PC-9 (cell line): ENCODE data around the gene RICTOR. TPM values are rescaled to one million over a fixed set of nuclear protein-coding genes. Genes with fewer than 3 reads are reported as not detected.

Experiments used
- BruUV-seq: library from RNA; stranded (reverse); fragments of 400-500 nt; replicated peaks from 2 replicates; lab custom pipeline; 2021; lab: Mats Ljungman, UMichigan
- CTCF ChIA-PET: fragments of 300-600 bp; sonication (Branson Sonifier 250); formaldehyde crosslinking; loops from one replicate; lab custom pipeline; 2022; ENCODE audit warnings: antibody characterized with exemption; lab: Charles Lee
- POLR2A ChIA-PET: fragments of 300-600 bp; sonication (Branson Sonifier 250); formaldehyde crosslinking; loops from one replicate; lab custom pipeline; 2022; ENCODE audit warnings: antibody characterized with exemption; ENCODE audit not compliant: unreplicated experiment; lab: Charles Lee
- DNase-seq, 2 experiments: peaks; one replicate each; pipeline versions ENCODE4 v3.0.0 to v3.0.0-alpha.2; 2015 to 2022; ENCODE audit warnings: mixed read lengths in 1 of 2
- H2AFZ ChIP-seq: fragments of 200-600 bp; sonication (generic); 2 replicates; pipeline ENCODE4 v1.8.1; 2017; ENCODE audit warnings: antibody characterized with exemption
- H3F3A ChIP-seq: fragments of 200-600 bp; sonication (generic); 2 replicates; pipeline ENCODE4 v1.8.1; 2017; ENCODE audit warnings: antibody characterized with exemption, mild to moderate bottlenecking, low read depth; ENCODE audit not compliant: insufficient read depth
- H3K27ac ChIP-seq: fragments of 200-600 bp; sonication (generic); 2 replicates; pipeline ENCODE4 v1.6.1; 2016; ENCODE audit warnings: mixed run types
- H3K27me3 ChIP-seq: fragments of 200-600 bp; sonication (generic); 2 replicates; pipeline ENCODE4 v1.6.1; 2016; ENCODE audit warnings: low read depth, mixed run types; ENCODE audit not compliant: insufficient read depth
- H3K36me3 ChIP-seq: fragments of 200-600 bp; sonication (generic); 2 replicates; pipeline ENCODE4 v1.6.1; 2016; ENCODE audit warnings: low read depth, mixed run types
- H3K4me1 ChIP-seq: fragments of 200-600 bp; sonication (generic); replicated peaks from 2 replicates; pipeline ENCODE4 v1.6.1; 2016; ENCODE audit warnings: mixed run types; ENCODE audit not compliant: insufficient read depth
- H3K4me2 ChIP-seq: fragments of 200-600 bp; sonication (generic); 2 replicates; pipeline ENCODE4 v1.6.1; 2017; ENCODE audit warnings: mixed run types
- H3K4me3 ChIP-seq: fragments of 200-600 bp; sonication (generic); 2 replicates; pipeline ENCODE4 v1.6.1; 2016; ENCODE audit warnings: mixed run types
- H3K79me2 ChIP-seq: fragments of 200-600 bp; sonication (generic); 2 replicates; pipeline ENCODE4 v1.6.1; 2017; ENCODE audit warnings: low read depth, mixed run types
- H3K9me2 ChIP-seq: fragments of 200-600 bp; sonication (generic); 2 replicates; pipeline ENCODE4 v1.8.1; 2017; ENCODE audit warnings: mild to moderate bottlenecking; ENCODE audit not compliant: insufficient read depth
- H3K9me3 ChIP-seq: fragments of 200-600 bp; sonication (generic); 2 replicates; pipeline ENCODE4 v1.8.1; 2016; ENCODE audit warnings: low read depth; ENCODE audit not compliant: insufficient read depth
- H4K20me1 ChIP-seq: fragments of 200-600 bp; sonication (generic); 2 replicates; pipeline ENCODE4 v1.8.1; 2017; ENCODE audit not compliant: insufficient read depth
- CTCF ChIP-seq: fragments of 200-600 bp; sonication (generic); conservative IDR thresholded peaks from 2 replicates; pipeline ENCODE4 v1.6.1; 2017; ENCODE audit warnings: mixed run types, antibody characterized with exemption, mild to moderate bottlenecking, moderate library complexity
- EZH2 ChIP-seq: fragments of 200-600 bp; sonication (generic); IDR thresholded peaks from 2 replicates; pipeline ENCODE4 v1.8.0; 2017; ENCODE audit warnings: antibody characterized with exemption, low read depth
- intact Hi-C: fragments of 100-400 bp; cut with micrococcal nuclease; formaldehyde crosslinking; loops from one replicate; pipeline ENCODE4 v1.10.0; 2022; ENCODE audit not compliant: unreplicated experiment
- total RNA-seq: library from RNA; stranded (reverse); gene quantifications from 2 replicates; pipeline ENCODE4 v1.2.3, GENCODE V29; 2021

The RICTOR gene
- total RNA-seq, 1 experiment from 2014 or later = 103 TPM

DNA sequence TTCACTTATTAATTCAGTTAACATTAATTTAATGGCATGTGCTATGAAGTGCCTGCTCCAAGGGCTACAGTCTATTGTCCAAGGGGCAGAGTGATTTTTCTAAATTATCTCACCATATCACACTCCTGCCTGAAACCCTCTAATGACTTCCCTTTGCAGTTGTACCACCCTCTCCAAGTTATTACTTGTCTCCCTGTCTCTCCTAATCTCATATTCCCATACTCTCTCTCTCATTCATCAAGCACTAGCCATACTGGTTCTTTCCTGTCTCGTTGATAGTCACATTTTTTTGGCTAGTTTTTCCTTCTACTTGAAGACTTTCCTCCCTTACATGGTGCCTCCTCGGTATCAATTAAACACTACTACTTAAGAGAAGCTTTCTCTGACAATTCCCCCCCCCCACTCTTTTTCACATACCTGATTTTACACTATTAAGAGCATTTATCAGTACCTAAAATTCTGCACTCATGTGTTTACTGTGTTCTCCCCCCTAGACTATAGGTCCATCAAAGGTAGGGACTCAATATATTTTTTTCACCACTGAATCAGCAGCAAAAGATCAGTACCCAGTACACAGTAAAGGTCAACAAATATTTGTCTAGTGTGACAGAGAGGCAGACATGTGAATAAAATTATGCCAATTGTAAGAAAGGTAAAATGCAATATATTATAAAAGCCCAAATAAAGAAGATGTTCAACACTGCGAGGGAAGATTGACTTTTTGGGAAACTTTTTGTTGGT, 19.0 kb downstream of the RICTOR start:
- H3F3A ChIP-seq = peaks cover 6% of the 10 kb centered on the region
- peaks cover 96% of the 10 kb centered on the region for H3K79me2 ChIP-seq
- no peak overlapping the region for H3K4me3 ChIP-seq
- ChIA-PET CTCF (interaction anchor here (0.5 kb wide), 1 partner anchor 184 kb away, joined by 3 read pairs; no protein-coding TSS in a partner anchor), POLR2A (no interaction called here)
- DNase-seq = no peak
- peaks cover 68% of the 10 kb centered on the region for H4K20me1 ChIP-seq
- H3K4me2 ChIP-seq = no peak overlapping the region
- no peak overlapping the region for H3K27ac ChIP-seq
- no peaks in the 10 kb centered on the region for H3K4me1 ChIP-seq
- TF ChIP-seq EZH2 (no peak), CTCF (no peak)
- H3K36me3 ChIP-seq = peaks cover 21% of the 10 kb centered on the region; the same call in 1 of the 2 replicates
- no peaks in the 10 kb centered on the region for H3K9me3 ChIP-seq
- no peaks in the 10 kb centered on the region for H3K9me2 ChIP-seq
- BruUV-seq = no TSS peak
- H3K27me3 ChIP-seq = no peaks in the 10 kb centered on the region
- H2AFZ ChIP-seq = no peak overlapping the region
- intact Hi-C loops = no loop called here

DNA sequence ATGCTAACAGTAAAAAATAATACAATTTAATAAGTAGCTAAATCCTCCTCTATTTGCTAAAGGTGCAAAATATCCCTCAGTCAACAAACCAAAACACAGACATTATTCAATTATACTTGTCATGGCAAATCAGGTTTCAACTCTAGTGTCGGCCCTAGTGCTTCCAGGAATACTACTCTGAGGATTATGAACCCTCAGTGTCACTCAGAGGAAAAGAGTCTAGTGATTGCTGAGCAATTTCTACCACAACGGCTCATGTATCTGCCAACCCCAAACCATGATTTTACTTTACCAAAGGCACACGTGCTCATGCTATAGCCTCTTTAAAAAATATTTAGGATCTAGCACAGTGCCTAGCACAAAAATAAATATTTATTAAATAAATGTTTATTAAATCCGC, 21.0 kb downstream of the RICTOR start:
- BruUV-seq = no TSS peak
- H4K20me1 ChIP-seq = peaks cover 66% of the 10 kb centered on the region
- peaks cover 94% of the 10 kb centered on the region for H3K79me2 ChIP-seq
- ChIA-PET CTCF (no interaction called here), POLR2A (no interaction called here)
- H3K9me3 ChIP-seq = no peaks in the 10 kb centered on the region
- peaks cover 21% of the 10 kb centered on the region for H3K36me3 ChIP-seq
- H2AFZ ChIP-seq = no peak overlapping the region
- H3F3A ChIP-seq = peaks cover 6% of the 10 kb centered on the region
- H3K4me1 ChIP-seq = no peaks in the 10 kb centered on the region
- no peaks in the 10 kb centered on the region for H3K9me2 ChIP-seq
- TF ChIP-seq EZH2 (no peak), CTCF (no peak)
- intact Hi-C loops = no loop called here
- H3K27ac ChIP-seq = no peak overlapping the region
- H3K4me3 ChIP-seq = no peak overlapping the region
- H3K27me3 ChIP-seq = no peaks in the 10 kb centered on the region
- H3K4me2 ChIP-seq = no peak overlapping the region
- no peak for DNase-seq

- no peak for DNase-seq
- Histone ChIP-seq H4K20me1 (peaks cover 66% of the 10 kb centered on the region), H3K4me3 (no peak overlapping the region), H3K79me2 (peaks cover 93% of the 10 kb centered on the region), H3K27me3 (no peaks in the 10 kb centered on the region), H3K4me1 (no peaks in the 10 kb centered on the region), H3K36me3 (peaks cover 21% of the 10 kb centered on the region), H3K9me2 (no peaks in the 10 kb centered on the region), H3K4me2 (no peak overlapping the region), H2AFZ (no peak overlapping the region), H3F3A (peaks cover 6% of the 10 kb centered on the region), H3K9me3 (no peaks in the 10 kb centered on the region), H3K27ac (no peak overlapping the region)
- CTCF ChIA-PET = no interaction called here
- TF ChIP-seq EZH2 (no peak), CTCF (no peak)
- no TSS peak for BruUV-seq
- intact Hi-C loops = no loop called here
- POLR2A ChIA-PET = no interaction called here
Observed at GRCh38 chr5:39052141-39052540, 22.1 kb downstream of the RICTOR start.
